MM.1S (cell line): ENCODE data around the gene SNX33.
"Not testable (repeated sequence)": the region's sequence is repeated elsewhere in the genome, so short reads cannot be mapped to it uniquely, and the experiment has no call there.

Source experiments
- DNase-seq: peaks from one replicate; pipeline ENCODE4 v3.0.0-alpha.2; 2015
- H2AFZ ChIP-seq: fragments of 300-600 bp; sonication (generic); 2 replicates; pipeline ENCODE4 v1.6.0; 2016; ENCODE audit warnings: antibody characterized with exemption, low read length
- H3F3A ChIP-seq: fragments of 300-600 bp; sonication (generic); 2 replicates; pipeline ENCODE4 v1.6.1; 2016; ENCODE audit warnings: mild to moderate bottlenecking, antibody characterized with exemption, low read length, moderate library complexity, mixed read lengths; ENCODE audit not compliant: insufficient read depth
- H3K27ac ChIP-seq: fragments of 300-600 bp; sonication (generic); 2 replicates; pipeline ENCODE4 v1.5.1; 2016; ENCODE audit warnings: mild to moderate bottlenecking, low read length
- H3K27me3 ChIP-seq: fragments of 300-600 bp; sonication (generic); replicated peaks from 2 replicates; pipeline ENCODE4 v1.6.0; 2016; ENCODE audit warnings: low read length; ENCODE audit not compliant: insufficient read depth
- H3K36me3 ChIP-seq: fragments of 300-600 bp; sonication (generic); replicated peaks from 2 replicates; pipeline ENCODE4 v1.6.1; 2016; ENCODE audit warnings: mild to moderate bottlenecking, low read length, mixed read lengths; ENCODE audit not compliant: insufficient read depth
- H3K4me1 ChIP-seq: fragments of 300-600 bp; sonication (generic); 2 replicates; pipeline ENCODE4 v1.6.1; 2016; ENCODE audit warnings: low read length, mixed read lengths
- H3K4me2 ChIP-seq: fragments of 300-600 bp; sonication (generic); 2 replicates; pipeline ENCODE4 v1.6.0; 2016; ENCODE audit warnings: low read depth, low read length
- H3K4me3 ChIP-seq: fragments of 300-600 bp; sonication (generic); 2 replicates; pipeline ENCODE4 v1.5.1; 2016; ENCODE audit warnings: low read length, mixed read lengths
- H3K79me2 ChIP-seq: fragments of 300-600 bp; sonication (generic); 2 replicates; pipeline ENCODE4 v1.6.1; 2016; ENCODE audit warnings: mixed run types, low read length, mixed read lengths
- H3K9ac ChIP-seq: fragments of 300-600 bp; sonication (generic); 2 replicates; pipeline ENCODE4 v1.6.1; 2016; ENCODE audit warnings: low read length, mixed read lengths
- H3K9me2 ChIP-seq: fragments of 300-600 bp; sonication (generic); replicated peaks from 2 replicates; pipeline ENCODE4 v1.6.1; 2016; ENCODE audit warnings: mild to moderate bottlenecking, low read length, mixed read lengths; ENCODE audit not compliant: insufficient read depth
- H3K9me3 ChIP-seq: fragments of 300-600 bp; sonication (generic); replicated peaks from 2 replicates; pipeline ENCODE4 v1.6.1; 2016; ENCODE audit warnings: mild to moderate bottlenecking, low read length, mixed read lengths; ENCODE audit not compliant: insufficient read depth
- H4K20me1 ChIP-seq: fragments of 300-600 bp; sonication (generic); 2 replicates; pipeline ENCODE4 v1.6.1; 2016; ENCODE audit warnings: mild to moderate bottlenecking, low read length, moderate library complexity, mixed read lengths; ENCODE audit not compliant: insufficient read depth
- EZH2 ChIP-seq: fragments of 300-600 bp; sonication (generic); optimal IDR thresholded peaks from 2 replicates; pipeline ENCODE3; 2017; ENCODE audit warnings: low read depth, mild to moderate bottlenecking, antibody characterized with exemption, low read length, mixed read lengths
- EZH2phosphoT487 ChIP-seq: fragments of 300-600 bp; sonication (generic); IDR thresholded peaks from 2 replicates; pipeline ENCODE4 v1.6.1; 2018; ENCODE audit warnings: antibody characterized with exemption, low read length
- TF ChIP-seq, protein P1 (sequence below): fragments of 300-600 bp; sonication (generic); IDR thresholded peaks from 2 replicates; pipeline ENCODE4 v1.5.1; 2016; ENCODE audit warnings: antibody characterized with exemption, low read length, mixed read lengths

SNX33 gene

DNA sequence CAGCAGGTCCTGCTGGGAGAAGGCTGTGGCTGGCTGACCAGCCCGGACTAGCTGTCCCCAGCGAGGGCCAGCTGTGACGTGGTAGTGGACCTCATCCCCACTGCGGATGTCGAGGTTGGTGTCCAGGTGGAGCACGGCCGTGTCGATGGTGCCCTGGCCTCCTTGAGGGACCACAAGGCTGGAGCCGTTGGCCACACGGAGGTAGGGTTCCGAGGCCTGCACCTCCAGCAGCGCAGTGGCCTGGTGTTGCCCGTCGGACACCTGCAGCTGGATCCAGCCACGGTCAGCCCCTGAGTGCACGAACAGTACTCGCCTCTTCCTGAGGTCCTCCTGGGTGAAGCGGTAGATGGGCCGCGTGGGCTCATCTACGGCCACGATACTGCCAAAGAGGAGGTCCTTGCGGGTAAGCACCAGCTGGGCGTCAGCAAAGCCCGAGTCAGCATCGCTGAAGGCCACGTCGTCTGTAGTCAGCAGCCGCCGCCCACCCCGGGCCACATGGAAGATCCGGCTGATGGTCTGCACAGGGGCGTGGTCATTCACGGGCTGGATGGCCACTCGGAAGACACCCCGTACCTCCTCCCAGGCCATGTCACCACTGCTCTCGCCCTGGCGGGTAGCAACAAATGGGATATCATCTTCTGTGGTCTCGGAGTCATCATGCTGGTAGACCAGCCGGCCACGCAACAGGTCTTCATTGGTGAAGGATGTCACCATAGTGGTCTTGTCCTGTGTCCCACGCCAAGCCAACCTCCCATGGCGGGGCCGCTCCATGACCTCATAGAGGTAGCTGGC is 40.0 kb downstream of the SNX33 start:
- DNase-seq = no peak
- TF ChIP-seq EZH2phosphoT487 (no peak), EZH2 (no peak)
- TF ChIP-seq, protein P1, sequence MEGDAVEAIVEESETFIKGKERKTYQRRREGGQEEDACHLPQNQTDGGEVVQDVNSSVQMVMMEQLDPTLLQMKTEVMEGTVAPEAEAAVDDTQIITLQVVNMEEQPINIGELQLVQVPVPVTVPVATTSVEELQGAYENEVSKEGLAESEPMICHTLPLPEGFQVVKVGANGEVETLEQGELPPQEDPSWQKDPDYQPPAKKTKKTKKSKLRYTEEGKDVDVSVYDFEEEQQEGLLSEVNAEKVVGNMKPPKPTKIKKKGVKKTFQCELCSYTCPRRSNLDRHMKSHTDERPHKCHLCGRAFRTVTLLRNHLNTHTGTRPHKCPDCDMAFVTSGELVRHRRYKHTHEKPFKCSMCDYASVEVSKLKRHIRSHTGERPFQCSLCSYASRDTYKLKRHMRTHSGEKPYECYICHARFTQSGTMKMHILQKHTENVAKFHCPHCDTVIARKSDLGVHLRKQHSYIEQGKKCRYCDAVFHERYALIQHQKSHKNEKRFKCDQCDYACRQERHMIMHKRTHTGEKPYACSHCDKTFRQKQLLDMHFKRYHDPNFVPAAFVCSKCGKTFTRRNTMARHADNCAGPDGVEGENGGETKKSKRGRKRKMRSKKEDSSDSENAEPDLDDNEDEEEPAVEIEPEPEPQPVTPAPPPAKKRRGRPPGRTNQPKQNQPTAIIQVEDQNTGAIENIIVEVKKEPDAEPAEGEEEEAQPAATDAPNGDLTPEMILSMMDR = no peak
- no peaks in the 10 kb centered on the region for H3F3A ChIP-seq

DNA sequence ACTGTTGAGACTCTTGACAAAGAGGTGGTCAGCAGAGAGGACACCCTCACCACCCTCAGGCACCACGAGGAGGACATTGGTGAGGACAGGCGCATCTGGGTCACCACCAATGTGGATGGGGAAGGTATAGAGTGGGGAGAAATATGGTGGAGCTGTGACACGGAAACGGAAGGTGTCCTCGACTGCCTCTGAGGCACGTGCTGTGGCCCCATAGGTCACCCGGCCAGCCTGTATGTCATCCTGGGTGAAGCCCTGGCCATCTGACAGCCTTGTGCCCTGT is 40.5 kb downstream of the SNX33 start:
- no peak for DNase-seq
- no peak overlapping the region for H3K27ac ChIP-seq
- no peak overlapping the region for H3K4me3 ChIP-seq
- no peaks in the 10 kb centered on the region for H3K4me1 ChIP-seq
- H3F3A ChIP-seq = no peaks in the 10 kb centered on the region
- no peaks in the 10 kb centered on the region for H3K36me3 ChIP-seq
- TF ChIP-seq EZH2 = no peak
- TF ChIP-seq EZH2phosphoT487 = no peak
- TF ChIP-seq, protein P1 = no peak
- H3K9ac ChIP-seq = no peak overlapping the region
- no peak overlapping the region for H2AFZ ChIP-seq
- no peaks in the 10 kb centered on the region for H3K9me3 ChIP-seq
- no peak overlapping the region for H3K4me2 ChIP-seq
- no peaks in the 10 kb centered on the region for H4K20me1 ChIP-seq
- H3K9me2 ChIP-seq = no peaks in the 10 kb centered on the region
- H3K79me2 ChIP-seq = no peaks in the 10 kb centered on the region
- H3K27me3 ChIP-seq = peaks cover 12% of the 10 kb centered on the region; the same call in 1 of the 2 replicates

More for the DNA sequence above, 40.0 kb downstream of the SNX33 start:
- Histone ChIP-seq H2AFZ (no peak overlapping the region), H3K27ac (no peak overlapping the region), H3K27me3 (peaks cover 12% of the 10 kb centered on the region; the same call in 1 of the 2 replicates), H3K4me1 (no peaks in the 10 kb centered on the region), H4K20me1 (no peaks in the 10 kb centered on the region), H3K9me3 (no peaks in the 10 kb centered on the region), H3K9me2 (no peaks in the 10 kb centered on the region), H3K4me2 (no peak overlapping the region), H3K4me3 (no peak overlapping the region), H3K36me3 (no peaks in the 10 kb centered on the region), H3K9ac (no peak overlapping the region), H3K79me2 (no peaks in the 10 kb centered on the region)

DNA sequence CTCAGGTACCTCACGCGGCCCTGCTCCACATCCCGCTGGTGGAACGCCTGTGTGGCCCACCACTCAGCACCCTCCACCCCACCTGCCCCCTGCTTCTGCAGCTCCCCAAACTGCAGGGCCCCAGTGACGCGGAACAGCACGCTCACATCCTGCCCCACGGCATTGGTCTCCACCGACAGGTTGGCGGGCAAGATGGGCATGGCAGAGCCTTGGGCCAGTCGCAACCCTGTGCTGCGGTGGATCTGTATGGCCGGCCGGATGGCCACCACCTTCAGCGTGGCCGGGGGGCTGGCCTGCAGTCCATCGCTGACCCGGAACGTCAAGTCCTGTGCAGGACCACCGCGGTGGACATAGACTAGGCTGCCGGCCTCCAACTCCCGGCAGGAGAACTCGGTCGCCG is 41.1 kb downstream of the SNX33 start:
- H4K20me1 ChIP-seq = no peaks in the 10 kb centered on the region
- H3K4me1 ChIP-seq = no peaks in the 10 kb centered on the region
- H3F3A ChIP-seq = no peaks in the 10 kb centered on the region
- no peak overlapping the region for H2AFZ ChIP-seq
- no peak overlapping the region for H3K4me3 ChIP-seq
- no peak overlapping the region for H3K9ac ChIP-seq
- peaks cover 12% of the 10 kb centered on the region; the same call in 1 of the 2 replicates for H3K27me3 ChIP-seq
- DNase-seq = no peak
- H3K9me2 ChIP-seq = no peaks in the 10 kb centered on the region
- no peaks in the 10 kb centered on the region for H3K79me2 ChIP-seq
- no peaks in the 10 kb centered on the region for H3K36me3 ChIP-seq
- no peaks in the 10 kb centered on the region for H3K9me3 ChIP-seq
- H3K27ac ChIP-seq = no peak overlapping the region
- TF ChIP-seq, protein P1 = no peak
- TF ChIP-seq EZH2 = no peak
- no peak for TF ChIP-seq EZH2phosphoT487
- no peak overlapping the region for H3K4me2 ChIP-seq

DNA sequence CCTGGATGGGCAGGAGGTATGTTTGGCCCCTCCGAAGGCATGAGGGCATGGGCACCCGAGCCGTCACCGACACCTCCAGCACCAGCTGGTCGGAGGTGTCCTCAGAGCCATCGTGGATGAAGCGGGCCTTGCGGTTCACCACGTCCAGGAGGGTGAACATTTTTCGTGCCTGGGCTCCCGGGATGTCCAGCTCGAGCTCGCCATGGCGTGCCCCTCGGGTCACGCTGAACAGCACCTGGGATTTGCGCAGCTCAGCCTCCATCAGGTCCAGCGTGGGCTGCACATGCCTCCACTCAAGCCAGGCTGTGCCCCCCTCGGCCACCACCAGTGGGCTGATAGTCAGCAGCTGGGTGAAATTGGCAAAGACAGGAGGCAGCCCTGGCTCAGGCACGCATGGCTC is 41.7 kb downstream of the SNX33 start:
- not testable (repeated sequence) for H3K36me3 ChIP-seq, H3K9me3 ChIP-seq, H3K27ac ChIP-seq, H3K79me2 ChIP-seq, DNase-seq, H3K4me3 ChIP-seq, H3K4me2 ChIP-seq, H3F3A ChIP-seq, H4K20me1 ChIP-seq, H3K9me2 ChIP-seq, H3K9ac ChIP-seq, H3K4me1 ChIP-seq, H2AFZ ChIP-seq
- peaks cover 12% of the 10 kb centered on the region; the same call in 1 of the 2 replicates for H3K27me3 ChIP-seq

DNA sequence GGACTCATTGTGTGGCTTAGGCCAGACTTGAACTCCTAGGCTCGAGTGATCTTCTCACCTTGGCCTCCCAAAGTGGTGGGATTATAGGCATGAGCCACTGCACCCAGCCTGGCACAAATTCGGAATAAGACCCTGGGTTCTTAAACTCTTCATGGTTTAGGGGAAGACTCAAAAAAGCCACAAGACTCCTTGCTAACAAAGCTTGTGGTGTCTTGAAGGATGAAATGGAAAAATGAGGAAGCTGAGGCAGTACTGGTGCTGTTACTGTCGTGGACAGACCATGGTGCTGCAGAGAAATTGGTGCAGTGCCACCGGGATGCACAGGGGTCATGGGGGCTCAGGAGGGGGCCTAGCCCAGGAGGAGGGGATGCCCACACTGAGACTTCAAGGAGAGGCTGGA is 44.6 kb downstream of the SNX33 start:
- not testable (repeated sequence) for H3K4me2 ChIP-seq, H3K36me3 ChIP-seq, H3F3A ChIP-seq, H3K79me2 ChIP-seq, H3K9me3 ChIP-seq, H3K9me2 ChIP-seq, DNase-seq, H3K4me1 ChIP-seq, H2AFZ ChIP-seq, H3K4me3 ChIP-seq, H4K20me1 ChIP-seq, H3K9ac ChIP-seq, H3K27ac ChIP-seq
- peaks cover 12% of the 10 kb centered on the region; the same call in 1 of the 2 replicates for H3K27me3 ChIP-seq
